Common myeloid progenitor, CD34-positive (primary cell): ENCODE results near the gene EPM2A.

Experiments
- CTCF ChIA-PET: fragments of 350-600 bp; sonication (Branson Sonifier 250); formaldehyde crosslinking; loops from one replicate; lab custom pipeline; 2021; ENCODE audit warnings: antibody characterized with exemption; lab: Charles Lee
- POLR2A ChIA-PET: fragments of 350-600 bp; sonication (Branson Sonifier 250); formaldehyde crosslinking; loops from one replicate; lab custom pipeline; 2021; ENCODE audit warnings: antibody characterized with exemption; lab: Charles Lee
- DNase-seq, 3 donors: peaks; one replicate each; pipeline versions ENCODE4 v3.0.0 to v3.0.0-alpha.2; 2013
- H3K27ac ChIP-seq, 2 experiments: 1 replicate in 1 of 2; 2 replicates in 1 of 2; pipeline ENCODE4 v1.7.0; 2013; ENCODE audit warnings: inconsistent platforms in 2 of 2, low read length in 2 of 2, mild to moderate bottlenecking in 2 of 2, low read depth in 1 of 2, moderate library complexity in 1 of 2; ENCODE audit not compliant: severe bottlenecking in 2 of 2, insufficient read depth in 1 of 2, poor library complexity in 1 of 2
- H3K27me3 ChIP-seq, 5 experiments: replicated peaks in 2 of 5; 1 replicate in 3 of 5; 2 replicates in 2 of 5; pipeline versions ENCODE4 v1.6.1 to v1.7.0; 2013; ENCODE audit warnings: low read length in 4 of 5, mild to moderate bottlenecking in 2 of 5, moderate library complexity in 2 of 5, inconsistent platforms in 1 of 5; ENCODE audit not compliant: insufficient read depth in 5 of 5, control insufficient read depth in 4 of 5
- H3K36me3 ChIP-seq, 4 experiments: 1 replicate in 2 of 4; 2 replicates in 2 of 4; pipeline versions ENCODE4 v1.6.1 to v1.7.0; 2013; ENCODE audit warnings: low read length in 3 of 4, control low read depth in 1 of 4, mild to moderate bottlenecking in 1 of 4; ENCODE audit not compliant: control insufficient read depth in 4 of 4, insufficient read depth in 4 of 4
- H3K4me1 ChIP-seq, 4 experiments: 1 replicate in 3 of 4; 2 replicates in 1 of 4; pipeline versions ENCODE4 v1.6.1 to v1.7.1; 2013; ENCODE audit warnings: low read length in 3 of 4, mild to moderate bottlenecking in 3 of 4, control low read depth in 1 of 4, inconsistent platforms in 1 of 4, moderate library complexity in 1 of 4; ENCODE audit not compliant: control insufficient read depth in 4 of 4, insufficient read depth in 4 of 4; ENCODE audit errors: control extremely low read depth in 1 of 4
- H3K4me3 ChIP-seq, 7 experiments: 1 replicate in 4 of 7; 2 replicates in 3 of 7; pipeline versions ENCODE4 v1.5.1 to v1.7.0; 2013; ENCODE audit warnings: mild to moderate bottlenecking in 7 of 7, low read length in 6 of 7, moderate library complexity in 6 of 7, inconsistent platforms in 2 of 7, low read depth in 2 of 7, control low read depth in 1 of 7; ENCODE audit not compliant: insufficient read depth in 4 of 7, control insufficient read depth in 1 of 7; ENCODE audit errors: extremely low read depth in 1 of 7
- H3K9me3 ChIP-seq, 5 experiments: 1 replicate in 4 of 5; 2 replicates in 1 of 5; pipeline versions ENCODE4 v1.6.1 to v1.7.1; 2013; ENCODE audit warnings: low read length in 4 of 5, mild to moderate bottlenecking in 2 of 5, inconsistent platforms in 1 of 5, low read depth in 1 of 5, moderate library complexity in 1 of 5; ENCODE audit not compliant: control insufficient read depth in 4 of 5, insufficient read depth in 2 of 5; ENCODE audit errors: control extremely low read depth in 1 of 5
- WGBS: methylation state at CpG from one replicate; pipeline ENCODE4 v1.1.5; 2013; ENCODE audit not compliant: insufficient coverage; 5-methylcytosine and 5-hydroxymethylcytosine counted together

Gene EPM2A

GRCh38 chr6:145583753-145584152, 151.6 kb downstream of the EPM2A start:
- 33% methylated on average over 3 of the region's 3 CpGs for WGBS

More at GRCh38 chr6:145583753-145584152, 151.6 kb downstream of the EPM2A start:
- CTCF ChIA-PET, result interaction anchor here (0.9 kb wide), 1 partner anchor 10 kb away, joined by 3 read pairs; no protein-coding TSS in a partner anchor
- Histone ChIP-seq H3K36me3 (no peaks in the 10 kb centered on the region), H3K27me3 (no peaks in the 10 kb centered on the region), H3K27ac (no peak overlapping the region), H3K4me3 (no peak overlapping the region), H3K9me3 (peaks cover 0 to 8% (median 0%) of the 10 kb centered on the region in 5 experiments), H3K4me1 (no peaks in the 10 kb centered on the region)
- no peak for DNase-seq
- POLR2A ChIA-PET, result no interaction called here
